ENCODE results near the gene TFF3.
A peak's percentile ranks its signal among the peaks of the same experiment; 100 is the strongest.

The TFF3 gene, protein sequence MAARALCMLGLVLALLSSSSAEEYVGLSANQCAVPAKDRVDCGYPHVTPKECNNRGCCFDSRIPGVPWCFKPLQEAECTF

DNA sequence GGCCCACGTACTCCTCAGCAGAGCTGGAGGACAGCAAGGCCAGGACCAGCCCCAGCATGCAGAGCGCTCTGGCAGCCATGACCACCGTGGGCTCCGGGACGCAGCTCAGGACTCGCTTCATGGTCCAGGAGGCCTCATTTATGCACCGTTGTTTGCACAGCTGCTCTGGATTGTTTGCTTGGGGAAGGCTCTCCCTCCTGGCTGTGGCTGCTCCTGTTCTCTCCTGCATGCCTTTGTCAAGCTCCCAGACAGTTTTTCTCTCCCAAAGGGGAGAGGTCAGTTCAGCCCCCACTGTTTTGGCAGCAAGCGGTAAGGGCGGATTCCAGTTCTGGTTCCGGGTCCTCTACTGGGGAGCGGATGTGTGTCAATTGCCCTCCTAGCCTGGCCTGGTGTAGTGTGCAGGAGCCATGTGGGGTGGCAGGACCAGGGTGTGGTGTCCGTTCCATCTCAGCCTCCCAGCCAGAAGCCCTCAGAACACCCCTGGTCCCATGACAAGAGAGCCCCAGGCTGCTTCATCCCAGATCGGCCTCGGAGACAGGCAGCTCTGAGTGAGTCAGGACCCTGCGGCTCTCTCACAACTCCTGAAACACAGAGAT lies at the start of gene TFF3:
TFF3 (minus strand) TSS at position 114 of the 596 bp plus-strand sequence; CDS start at position 79, 35 bp downstream.
- no peak for DNase-seq

DNA sequence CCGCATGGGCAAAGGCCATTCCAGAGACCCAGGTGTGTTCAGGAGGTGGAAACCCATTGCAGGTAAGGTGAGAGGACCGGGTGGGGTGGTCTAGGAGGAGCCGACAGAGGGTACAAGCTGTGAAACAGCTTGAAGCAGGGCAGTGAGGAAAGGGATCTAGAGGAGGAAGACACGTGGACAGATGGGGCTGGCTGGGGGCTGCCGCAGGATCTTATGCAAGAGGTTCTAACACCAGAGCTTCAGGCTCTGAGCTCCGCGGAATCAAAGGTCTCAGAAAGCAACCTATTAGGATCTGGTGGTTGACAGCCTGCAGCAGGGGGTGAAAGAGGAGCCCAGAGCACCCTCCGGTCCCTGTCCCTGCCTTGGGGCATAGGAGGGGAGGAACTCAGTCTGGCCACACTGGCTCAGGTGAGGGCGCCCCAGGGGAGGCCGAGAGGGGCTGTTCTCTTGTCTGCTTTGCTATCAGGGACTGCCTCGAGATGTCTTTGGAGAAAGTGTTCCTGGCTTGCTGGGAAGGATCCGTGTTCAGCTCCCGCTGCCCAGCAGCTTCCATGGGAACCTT lies 49.2 kb upstream of the TFF3 start:
- DNase-seq = no peak

DNA sequence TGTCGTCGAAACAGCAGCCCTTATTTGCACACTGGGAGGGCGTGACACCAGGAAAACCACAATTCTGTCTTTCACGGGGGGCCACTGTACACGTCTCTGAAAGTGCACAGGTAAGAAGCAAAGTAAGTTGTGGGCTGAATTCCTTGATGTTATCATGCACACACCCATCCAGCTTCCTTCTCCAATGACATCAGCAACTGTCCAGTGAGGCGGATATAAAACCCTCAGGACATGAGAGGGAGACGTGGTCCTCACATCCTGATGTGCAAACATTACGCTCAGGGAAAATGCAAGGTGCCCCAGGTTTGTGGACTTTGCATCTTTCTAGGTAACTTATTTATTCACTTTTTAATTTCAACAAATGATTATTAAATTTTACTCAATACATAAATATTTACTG lies 48.1 kb upstream of the TFF3 start:
- no peak for DNase-seq

DNA sequence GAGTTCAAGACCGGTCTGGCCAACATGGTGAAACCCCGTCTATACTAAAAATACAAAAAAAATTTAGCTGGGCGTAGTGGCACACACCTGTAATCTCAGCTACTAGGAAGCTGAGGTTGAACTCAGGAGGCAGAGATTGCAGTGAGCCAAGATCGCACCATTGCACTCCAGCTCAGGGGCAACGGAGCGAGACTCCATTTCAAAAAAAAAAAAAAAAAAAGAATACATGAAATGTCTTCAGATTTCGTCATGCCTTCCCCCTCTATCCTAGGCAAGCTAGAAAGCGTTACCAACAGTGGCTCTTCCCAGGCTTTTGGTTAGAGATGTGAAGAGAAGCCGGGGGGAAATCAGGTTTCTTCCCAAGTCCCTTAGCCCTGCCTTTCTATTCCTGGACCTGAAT lies 47.5 kb upstream of the TFF3 start:
- DNase-seq = no peak

DNA sequence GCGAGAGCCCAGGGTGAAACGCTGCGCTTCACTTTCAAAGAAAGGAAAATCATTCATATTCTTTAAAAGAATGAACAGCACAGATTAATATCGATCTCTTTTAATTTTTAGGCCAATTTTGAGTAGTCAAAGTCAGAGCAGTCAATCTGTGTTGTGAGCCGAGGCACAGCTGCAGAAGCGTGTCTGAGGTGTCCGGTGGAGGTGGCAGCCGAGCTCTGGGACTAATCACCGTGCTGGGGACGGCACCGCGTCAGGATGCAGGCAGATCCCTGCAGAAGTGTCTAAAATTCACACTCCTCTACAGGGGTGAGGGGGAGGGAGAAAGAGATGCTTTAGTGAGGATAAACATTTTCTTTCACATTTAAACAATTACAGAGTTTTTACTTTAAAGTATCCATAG lies 47.0 kb upstream of the TFF3 start:
- no peak for DNase-seq

DNA sequence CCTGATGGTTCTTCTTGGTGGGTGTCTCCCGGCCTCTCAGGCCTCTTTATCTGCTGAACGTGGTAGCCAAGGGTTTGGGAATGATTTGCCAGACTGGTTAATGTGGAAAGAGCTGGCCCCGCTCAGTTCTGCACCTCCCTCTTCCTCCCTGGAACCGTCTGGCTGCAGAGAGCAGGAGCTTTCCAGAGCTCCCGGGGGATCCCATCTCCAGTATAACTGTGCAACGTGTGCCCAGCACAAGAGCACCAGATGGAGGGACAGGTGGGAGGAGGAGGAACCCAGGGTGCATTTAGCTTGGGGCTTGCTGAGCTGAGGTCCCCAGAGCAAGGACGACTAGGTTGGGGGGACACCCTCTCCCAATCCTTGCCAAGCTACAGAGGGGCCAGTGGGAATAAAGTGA lies 46.1 kb upstream of the TFF3 start:
- no peak for DNase-seq

DNA sequence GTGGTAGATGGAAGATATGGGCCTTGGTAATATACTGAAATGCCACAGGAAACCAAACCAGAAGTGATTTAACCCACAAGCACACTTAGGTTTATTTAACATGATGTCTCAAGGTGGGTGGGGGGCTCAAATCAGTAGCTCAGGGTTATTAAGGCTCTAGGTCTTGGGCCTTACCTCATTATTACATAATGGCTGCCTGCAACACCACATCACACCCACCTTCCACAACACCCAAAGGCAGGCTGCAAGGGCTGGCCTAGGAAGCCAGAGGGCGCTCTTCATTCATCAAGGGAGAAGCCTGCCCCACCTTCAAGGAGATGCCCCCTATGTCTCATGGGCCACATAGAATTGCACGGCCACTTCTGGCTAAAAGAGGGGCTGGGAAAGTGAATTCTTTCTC lies 45.1 kb upstream of the TFF3 start:
- DNase-seq = peak; percentile 46

DNA sequence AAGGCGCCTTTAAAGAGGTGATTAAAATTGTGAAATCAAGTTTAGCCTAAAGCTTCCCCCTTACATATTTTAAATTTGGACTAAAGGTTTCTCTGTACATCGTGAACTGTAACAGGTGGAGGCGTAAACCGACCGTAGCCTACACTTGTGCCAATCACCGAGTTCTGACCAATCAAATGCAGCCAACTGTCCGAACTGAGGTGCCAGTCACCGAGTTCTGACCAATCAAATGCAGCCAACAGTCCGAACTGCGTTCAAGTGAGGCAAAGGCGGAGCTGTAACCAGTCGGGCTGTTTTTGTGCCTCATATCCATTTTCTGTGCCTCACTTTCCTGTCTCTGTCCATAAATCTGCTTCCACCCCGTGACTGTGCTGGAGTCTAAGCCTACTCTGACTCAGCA lies 43.7 kb upstream of the TFF3 start:
- no peak for DNase-seq

DNA sequence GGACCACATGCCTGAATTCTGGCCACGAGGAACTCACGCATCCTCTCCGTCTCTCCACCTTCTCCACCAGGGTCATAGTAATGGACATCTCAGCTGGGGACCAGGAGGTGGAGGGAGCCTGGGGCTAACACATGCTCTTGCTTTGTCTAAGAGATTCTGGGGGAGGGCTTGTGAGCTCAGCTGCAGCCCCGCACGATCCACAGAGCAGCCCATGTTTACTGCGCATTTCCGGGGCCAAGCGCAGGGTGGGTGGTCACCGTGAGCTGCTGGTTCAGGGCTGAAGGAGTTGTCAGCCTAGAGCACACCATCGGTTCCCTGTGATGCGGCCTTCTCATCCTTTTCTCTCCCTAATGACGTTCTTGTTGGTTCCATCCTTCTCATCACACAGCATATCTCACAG lies 43.1 kb upstream of the TFF3 start:
- DNase-seq = no peak

DNA sequence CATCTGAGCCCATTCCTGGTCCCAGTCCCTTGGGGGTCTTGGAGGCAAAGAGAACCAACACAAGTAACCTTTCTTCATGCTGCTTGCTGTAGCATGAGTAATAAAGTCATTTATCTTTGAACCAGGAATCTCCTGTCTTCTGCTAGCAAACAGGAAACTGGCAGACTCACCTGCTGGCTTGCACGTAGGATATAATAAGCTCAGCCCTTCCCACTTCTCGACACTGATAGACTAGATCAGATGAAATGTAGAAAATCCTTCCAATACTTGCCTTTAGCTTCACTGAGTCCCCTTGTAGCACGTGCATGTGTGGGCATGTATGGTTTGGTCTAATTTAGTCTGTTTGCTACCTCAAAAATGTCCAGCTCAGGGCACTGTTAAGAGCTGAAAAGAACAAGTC lies 42.1 kb upstream of the TFF3 start:
- no peak for DNase-seq

DNA sequence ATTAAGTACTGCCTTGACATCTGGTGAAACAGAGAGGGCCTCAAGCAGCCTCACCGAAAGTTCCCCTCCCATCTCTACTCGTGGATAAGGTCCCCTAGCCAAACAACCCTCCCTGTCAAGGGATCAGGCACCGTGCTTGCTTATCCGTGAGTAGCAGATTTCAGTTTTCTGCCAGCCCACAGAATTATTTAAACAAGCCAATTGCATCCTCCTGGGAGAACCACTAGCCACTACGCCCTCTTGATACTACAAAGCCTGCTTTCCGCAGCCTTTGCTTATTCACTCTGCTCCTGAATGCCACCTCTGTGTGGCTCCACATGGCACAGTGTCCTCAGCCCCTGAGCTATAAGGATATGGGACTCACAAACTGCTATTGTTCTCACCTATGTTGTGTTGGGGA lies 41.4 kb upstream of the TFF3 start:
- no peak for DNase-seq

DNA sequence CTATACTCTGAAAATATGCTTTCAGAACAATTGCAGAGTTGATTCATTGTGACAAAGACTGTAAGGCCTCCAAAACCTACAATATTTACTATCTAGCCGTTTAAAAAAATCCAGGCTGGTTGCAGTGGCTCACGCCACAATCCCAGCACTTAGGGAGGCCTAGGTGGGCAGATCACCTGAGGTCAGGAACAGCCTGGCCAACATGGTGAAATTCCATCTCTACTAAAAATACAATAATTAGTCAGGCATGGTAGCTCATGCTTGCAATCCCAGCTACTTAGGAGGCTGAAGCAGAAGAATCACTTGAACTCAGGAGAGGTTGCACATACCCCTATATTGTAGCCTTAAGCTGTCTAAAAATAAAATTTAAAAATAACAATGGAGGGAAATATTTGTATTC lies 40.8 kb upstream of the TFF3 start:
- DNase-seq = no peak

DNA sequence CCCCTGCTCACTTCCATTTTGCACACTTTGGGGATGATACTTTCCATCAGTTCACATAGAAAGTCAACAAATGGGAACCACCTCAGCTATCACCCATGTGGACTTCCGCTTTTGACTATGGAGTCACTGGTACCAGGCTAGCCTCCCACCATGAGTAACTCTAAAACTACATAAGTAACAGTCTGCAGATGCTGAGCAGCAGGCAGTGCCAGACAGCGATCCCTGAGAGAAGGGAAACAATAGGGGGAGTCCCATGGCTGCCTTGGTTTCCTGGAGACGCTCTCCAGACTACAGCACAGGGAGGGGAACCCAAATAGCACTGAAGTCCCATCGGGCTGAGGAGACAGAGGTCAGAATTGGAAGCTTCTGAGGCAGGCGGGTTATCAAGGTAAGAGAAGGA lies 38.4 kb upstream of the TFF3 start:
- DNase-seq = no peak

DNA sequence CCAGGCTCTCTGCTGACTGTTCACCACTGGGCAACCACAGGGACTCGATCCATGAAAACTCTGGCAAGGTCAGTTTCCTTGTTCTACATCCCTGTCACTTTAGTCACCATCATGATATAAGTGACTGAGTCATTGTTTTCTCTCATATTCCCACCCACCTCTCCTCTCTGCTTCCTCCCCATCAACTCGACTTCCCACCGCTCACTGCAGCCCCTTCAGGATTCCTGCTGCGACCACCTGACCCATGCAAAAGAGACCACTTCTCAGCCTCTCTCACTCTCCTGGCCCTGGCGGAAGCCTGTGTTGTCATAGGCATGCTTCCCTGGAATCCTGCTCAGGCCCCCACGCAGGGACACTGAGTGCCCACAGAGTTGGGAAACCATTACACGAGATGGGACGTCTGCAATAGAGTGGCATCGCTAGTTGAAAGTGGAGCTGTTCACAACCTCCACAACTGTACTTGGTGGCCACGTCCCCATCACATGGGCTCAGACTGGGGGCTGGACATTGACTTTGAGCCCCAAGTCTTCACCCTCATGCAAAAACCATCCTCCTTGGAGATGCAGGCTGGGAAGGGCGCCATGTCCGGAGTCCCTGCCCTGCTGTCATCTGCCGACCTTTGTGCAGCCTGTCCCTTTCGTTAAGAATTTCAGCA lies 37.4 kb upstream of the TFF3 start:
- DNase-seq = no peak

DNA sequence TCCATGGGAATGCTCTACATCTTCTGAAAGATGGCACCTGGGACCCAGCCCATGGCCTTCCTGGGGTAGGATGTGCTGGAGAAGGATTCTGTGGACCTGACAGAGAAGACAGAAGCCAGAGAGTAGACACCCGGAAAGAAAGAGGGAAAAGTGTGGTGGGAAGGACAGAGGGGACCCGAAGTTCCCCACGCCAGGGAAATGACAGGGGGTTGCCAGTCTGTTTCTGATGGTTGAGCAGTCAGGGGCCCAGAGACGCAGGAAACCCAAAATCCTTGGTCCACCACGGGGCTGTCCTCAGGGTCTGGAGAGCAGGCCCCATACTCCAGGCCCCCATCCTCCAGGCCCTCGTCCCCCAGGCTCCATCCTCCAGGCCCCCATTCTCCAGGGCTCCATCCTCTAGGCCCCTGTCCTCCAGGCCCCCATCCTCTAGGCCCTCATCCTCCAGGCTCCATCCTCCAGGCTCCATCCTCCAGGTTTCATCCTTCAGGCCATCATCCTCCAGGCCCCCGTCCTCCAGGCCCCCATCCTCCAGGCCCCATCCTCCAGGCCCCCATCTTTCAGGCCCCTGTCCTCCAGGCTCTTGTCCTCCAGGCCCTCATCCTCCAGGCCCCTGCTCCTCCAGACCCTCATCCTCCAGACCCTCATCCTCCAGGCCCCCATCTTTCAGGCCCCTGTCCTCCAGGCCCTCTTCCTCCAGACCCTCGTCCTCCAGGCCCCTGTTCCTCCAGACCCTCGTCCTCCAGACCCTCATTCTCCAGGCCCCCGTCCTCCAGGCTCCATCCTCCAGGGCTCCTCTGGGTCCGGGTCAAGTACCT lies 36.6 kb upstream of the TFF3 start:
- no peak for DNase-seq

DNA sequence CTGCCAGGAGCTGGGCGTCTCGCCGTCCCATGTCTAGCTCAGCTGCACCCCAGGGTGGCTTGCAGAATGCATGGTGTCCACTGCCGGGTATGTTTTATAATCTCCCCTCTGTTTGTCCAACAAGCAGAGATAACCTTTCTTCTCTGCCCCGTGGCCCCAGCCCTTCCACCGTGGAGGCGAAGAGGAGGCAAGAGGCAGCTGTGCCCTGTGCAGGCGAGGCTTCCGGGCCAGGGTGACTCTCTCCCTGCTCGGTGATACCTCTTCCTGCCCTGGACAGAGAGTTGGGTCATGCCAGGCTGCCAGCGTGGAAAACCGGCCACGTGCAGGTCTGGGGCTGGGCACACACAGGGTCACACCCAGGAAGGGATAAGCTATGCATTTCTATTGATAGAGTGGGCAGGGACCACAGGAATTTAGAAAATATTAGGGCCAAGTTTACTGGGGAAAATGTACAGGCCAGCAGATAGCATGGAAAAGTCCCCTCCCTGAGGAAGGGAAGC lies 35.8 kb upstream of the TFF3 start, which contains the start of gene TFF2:
TFF2 (minus strand) TSS at position 68 of the 500 bp plus-strand sequence; CDS start at position 31, 37 bp downstream.
- DNase-seq = no peak

DNA sequence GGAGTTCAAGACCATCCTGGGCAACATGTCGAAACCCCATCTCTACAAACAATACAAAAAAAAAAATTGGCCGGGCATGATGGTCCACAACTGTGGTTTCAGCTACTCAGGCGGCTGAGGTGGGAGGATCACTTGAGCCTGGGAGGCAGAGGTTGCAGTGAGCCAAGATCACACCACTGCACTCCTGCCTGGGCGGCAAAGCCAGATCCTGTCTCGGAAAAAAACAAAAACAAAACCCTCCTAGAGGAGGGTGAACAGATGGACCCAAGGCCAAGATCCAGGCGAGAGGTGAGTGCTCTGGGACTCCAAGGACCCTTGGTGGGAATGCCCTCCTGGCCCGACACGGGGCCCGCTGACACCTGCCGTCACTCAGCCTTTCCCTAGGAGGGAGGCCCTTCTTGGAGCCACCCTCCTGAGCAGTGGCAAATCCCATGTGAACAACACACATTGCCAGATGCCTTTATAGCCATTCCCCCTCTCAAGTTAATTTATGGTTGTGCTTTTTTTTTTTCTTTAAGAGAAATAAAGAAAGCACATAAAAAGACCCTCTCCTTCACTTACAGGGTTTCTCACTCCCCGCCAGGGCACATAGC lies 35.2 kb upstream of the TFF3 start:
- no peak for DNase-seq

DNA sequence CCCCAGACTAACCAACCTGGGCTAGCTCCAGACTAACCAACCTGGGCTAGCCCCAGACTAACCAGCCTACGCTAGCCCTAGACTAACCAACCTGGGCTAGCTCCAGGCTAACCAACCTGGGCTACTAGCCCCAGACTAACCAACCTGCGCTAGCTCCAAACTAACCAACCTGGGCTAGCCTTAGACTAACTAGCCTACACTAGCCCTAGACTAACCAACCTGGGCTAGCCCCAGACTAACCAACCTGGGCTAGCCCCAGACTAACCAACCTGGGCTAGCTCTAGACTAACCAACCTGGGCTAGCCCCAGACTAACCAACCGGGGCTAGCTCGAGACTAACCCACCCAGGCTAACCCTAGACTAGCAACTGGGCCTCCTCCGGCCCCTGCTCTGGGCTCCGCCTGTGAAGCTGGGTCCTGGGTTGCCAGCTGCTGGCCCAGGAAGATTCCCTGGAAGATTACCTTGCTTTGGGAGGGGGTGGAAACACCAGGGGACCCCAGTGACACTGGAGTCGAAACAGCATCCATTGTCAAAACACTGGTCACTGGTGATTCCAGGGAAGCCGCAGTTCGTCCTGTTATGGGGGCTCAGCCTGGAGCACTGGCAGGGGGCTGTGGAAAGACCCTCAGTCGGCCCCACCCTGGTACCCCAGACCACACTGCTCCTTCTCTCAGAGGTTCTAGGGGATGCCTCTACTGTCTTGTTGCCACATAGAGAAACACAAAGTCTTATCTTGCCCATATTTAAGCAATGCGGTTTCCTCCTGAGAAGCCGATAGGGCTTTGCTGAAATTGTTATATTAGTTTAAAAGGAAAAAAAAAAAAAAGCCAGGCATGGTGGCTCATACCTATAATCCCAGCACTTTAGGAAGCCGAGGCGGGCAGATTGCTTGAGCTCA lies 34.5 kb upstream of the TFF3 start:
- DNase-seq = no peak

DNA sequence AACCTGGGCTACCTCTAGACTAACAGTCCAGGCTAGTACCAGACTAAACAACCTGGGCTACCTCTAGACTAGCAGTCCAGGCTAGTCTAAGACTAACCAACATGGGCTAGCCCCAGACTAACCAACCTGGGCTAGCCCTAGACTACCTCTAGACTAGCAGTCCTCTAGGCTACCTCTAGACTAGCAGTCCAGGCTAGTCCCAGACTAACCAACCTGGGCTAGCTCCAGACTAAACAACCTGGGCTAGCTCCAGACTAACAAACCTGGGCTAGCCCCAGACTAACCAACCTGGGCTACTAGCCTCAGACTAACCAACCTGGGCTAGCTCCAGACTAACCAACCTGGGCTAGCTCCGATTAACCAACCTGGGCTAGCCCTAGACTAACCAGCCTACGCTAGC lies 33.6 kb upstream of the TFF3 start:
- DNase-seq = no peak

DNA sequence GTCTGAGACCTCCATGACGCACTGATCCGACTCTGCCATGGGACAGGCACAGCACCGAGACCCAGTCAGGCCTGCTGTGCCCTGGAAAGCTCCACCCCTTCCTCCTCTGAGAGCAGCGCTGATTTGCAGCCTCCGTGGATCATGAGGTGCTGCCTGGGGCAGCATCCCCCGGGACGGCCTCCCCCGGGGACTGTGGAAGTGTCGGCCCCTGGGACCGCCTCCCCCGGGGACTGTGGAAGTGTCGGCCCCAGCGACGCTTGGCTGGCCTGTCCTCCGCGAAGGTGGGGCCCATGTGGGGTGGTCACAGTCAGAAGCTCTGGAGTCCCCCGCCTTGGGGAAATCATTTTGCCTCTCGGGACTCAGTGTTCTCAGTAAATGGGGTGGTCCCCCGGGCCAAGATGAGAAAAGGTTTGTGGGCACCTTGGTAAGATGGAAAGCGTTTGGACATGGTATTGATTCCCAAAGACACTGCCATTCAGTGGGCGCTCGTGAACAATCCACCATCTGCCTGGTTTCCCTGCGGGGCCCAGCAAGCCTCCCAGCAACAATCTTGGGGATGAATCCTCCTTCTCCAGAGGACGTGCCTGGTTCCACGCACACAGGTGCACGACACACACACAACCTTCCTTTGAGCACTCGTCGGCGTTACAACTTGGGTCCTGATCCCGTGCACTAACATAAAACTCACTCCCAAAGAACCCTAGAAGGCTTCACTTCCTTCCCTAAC lies 32.6 kb upstream of the TFF3 start:
- no peak for DNase-seq

All from stimulated activated CD4-positive, alpha-beta T cell treated with anti-CD3 and anti-CD28 coated beads, Interleukin-15, amount 100 ng/mL, for 24 hours (primary cell).